GM18858 (cell line): ENCODE measurements around the gene CNGA1.

Experiments
- ATAC-seq: cut with Tn5 transposase; IDR thresholded peaks from one replicate; pipeline ENCODE4 v1.9.1; 2021; ENCODE audit not compliant: unreplicated experiment

The CNGA1 gene

DNA sequence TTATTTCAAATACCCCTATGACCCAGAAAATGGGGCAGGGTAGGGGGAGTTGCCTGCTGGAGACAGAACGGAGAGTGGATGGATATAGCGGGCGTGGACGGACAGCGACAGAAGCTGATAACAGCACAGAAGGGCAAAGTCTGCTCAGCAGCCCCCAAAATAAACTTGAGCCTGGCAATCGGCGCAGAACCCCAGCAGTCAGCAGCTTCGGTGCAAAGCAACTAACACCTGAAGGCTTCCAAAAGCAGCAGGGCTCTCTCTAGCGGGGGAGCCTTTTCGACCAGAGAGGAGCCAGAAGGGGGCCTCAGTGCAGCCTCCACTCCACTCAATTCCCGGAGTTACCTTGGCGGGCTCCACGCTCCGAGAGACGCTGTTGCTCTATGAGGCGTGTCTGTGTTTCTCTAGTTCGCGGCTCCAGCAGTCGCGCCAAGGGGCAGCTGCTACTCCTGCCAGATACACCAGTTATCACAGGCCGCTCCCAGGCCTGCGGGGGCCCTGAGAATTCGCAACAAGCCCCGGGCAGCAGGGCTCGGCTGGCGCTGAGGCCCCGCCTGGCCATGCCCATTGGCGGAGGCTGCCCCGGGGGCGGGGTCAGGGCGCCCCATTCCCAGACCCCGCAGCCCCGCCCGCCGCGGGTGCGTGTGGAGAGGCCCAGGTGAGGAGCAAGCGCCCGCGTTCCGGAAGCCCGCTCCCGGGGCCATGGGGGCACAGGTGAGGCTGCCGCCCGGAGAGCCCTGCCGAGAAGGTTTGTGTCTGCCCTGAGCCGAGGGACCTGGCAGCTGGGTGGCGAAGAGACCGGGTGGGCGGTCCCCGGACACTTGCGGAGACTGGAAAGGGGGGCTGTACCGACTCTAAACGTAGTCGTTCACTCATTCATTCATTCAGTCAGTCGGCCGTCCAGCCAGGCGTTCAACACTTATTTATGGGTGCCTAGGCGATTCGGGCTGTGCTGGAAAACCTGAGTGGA lies at the start of gene CNGA1, which contains the start of gene NIPAL1:
CNGA1 (minus strand) TSS at position 541 of the 967 bp plus-strand sequence. CDS start 63,992 bp downstream, outside the sequence.
NIPAL1 (plus strand) TSS at position 632 of the 967 bp plus-strand sequence; CDS start at position 700, 68 bp downstream.
- peak; percentile 84 for ATAC-seq

DNA sequence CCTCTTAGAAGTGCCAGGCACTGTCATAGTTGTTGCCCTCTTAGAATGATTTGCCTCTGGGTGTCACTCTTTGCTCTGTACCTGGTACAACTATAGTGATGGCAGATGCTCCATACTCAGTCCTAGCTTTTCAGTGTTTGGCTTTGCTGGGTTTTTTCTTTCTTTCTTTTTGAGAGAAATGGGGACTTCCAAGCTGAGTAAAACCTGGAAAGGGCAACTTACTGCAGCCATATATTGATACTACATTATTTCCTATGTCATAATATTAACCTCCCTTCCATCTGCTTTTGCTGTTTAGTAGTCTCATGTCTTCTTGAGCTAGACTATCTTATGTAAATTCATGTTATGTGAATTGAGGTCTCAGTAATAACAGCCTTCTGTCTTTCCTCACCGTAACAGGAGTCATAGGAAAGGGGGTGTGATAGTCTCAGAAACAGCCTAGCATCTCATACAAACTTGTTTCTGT lies 49.1 kb upstream of the CNGA1 start:
- ATAC-seq, result peak; percentile 65

DNA sequence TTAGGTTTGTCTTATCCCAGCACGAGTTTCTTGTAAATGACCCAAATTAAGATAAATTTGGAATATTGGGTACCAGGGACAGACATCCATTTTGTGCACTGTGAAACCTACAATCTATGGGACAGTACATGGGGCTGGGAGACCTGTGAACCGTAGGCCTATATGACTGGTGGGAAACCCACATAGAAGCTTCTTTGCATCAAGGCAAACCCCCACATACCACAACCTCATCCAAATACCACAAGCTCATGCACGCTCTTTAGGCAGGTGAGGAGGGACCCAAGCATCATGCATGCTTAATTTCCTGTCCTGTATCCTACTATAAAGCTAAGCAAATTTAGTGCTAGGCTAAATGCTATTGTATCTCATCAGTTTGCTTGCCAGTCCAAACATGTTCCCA lies 47.9 kb upstream of the CNGA1 start:
- peak; percentile 48 for ATAC-seq

GRCh38 chr4:48058617-48059530 lies 42.4 kb upstream of the CNGA1 start:
- ATAC-seq, result no peak

DNA sequence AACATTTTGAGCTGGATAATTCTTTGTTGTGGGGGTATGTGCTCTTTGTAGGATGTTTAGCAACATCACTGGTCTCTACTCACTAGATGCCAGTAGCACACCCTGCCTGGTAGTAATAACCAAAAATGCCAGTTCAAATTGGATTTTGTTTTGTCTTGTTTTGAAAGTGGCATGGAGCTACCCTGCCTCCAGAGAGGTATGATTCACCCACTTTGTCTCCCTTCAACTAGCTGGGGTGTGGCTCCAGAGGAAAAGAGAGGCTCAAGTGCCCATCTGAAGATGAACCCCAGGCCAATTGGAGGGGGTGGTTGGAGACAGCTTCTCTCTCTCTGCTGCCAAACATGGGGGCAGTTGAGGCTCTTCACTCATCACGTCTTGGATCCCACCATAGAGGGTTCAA lies 34.6 kb upstream of the CNGA1 start:
- ATAC-seq, result no peak

DNA sequence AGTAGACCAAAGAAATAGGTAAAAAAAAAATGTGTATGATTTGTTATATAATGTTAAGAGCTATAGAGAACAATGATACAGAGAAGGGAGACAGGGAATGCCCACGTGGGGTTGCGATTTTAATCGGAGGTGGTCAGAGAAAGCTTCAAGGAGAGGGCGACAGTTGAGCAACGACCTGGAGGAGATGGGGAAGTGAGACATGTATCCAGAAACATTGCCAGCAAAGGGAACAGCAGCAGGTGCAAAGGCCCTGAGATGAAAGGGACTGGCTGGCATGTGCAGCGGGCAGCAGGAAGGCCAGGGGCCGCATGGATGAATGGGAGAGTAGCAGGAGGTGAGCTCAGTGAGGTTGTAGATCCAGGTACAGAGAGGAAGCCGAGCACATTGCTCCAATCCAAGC lies 33.0 kb upstream of the CNGA1 start:
- no peak for ATAC-seq

DNA sequence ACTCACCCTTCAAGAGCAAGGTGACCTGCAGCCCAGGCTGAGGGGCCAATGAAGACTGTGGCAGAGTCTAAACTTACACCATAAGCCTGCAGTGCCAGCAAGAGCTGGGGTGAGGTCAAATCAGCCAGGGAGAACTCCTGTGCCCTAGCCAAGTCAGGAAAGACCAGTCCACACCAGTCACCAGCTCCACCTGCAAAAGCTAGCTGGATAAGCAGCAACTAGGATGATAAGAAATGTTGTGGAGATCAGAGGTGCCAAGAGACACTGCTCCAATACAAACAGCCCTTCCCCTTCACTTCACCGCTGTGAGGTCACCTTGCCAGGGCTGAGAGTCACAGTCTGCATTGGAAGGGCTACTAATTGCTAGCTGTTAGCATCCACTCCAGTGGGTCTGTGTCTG lies 31.4 kb upstream of the CNGA1 start:
- no peak for ATAC-seq

DNA sequence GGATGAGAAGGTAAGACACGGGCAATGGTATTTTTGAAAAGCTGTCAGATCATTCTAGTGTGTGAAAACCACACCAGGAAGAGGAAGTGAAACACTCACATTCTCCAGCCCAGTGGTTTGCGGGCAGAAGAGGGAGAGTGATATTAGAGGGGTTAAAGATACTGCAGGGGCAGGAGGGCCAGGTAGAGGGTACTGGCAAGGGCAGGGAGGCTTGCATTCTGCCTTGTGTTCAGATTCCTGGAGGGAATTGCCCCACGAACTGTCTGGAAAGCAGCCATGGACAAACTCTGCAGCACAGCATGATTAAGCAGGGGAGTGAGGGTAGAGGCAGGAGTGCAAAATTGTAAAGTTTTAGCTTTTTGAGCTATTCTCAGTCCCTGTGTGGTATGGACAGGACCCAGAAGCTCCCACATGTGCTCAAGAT lies 31.0 kb upstream of the CNGA1 start:
- peak; percentile 95 for ATAC-seq

GRCh38 chr4:48046059-48046458 lies 29.6 kb upstream of the CNGA1 start:
- no peak for ATAC-seq

DNA sequence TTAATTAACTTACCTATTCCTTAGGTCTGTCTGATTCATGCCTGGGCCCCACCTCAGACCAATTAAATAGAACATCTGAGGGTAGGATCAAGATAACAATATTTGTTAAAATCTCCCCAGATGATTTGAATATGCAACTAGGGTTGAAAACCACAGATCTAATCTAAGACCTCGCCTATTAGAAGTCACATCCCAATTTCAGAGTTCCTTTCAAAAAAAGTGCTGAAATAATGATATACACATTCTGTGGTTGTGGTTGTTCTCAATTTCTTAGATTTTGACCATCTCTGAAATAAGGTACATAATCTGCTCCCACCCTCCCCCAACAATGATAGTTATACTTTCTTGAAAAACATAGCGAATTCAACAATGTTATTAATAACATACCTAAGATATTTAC lies 27.8 kb upstream of the CNGA1 start:
- ATAC-seq, result no peak

DNA sequence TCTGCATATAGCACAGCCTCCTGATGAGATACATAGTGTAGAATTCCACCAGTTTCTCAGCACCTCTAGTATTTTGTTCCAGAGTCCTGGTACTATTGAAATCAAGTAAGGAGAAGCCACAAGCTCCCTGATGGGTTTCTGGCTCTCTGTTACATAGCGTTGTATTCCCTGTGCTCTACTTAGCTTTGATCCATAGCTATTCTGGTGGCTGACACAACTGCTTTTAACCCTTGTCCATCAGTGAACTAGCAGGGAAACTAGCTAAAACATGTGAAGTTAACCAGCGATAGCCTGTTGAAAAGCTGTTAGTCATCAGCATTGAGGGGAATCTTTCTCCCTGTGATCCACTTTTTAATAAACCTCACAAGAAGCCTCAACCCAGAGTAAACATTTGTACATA lies 27.0 kb upstream of the CNGA1 start:
- ATAC-seq, result no peak

DNA sequence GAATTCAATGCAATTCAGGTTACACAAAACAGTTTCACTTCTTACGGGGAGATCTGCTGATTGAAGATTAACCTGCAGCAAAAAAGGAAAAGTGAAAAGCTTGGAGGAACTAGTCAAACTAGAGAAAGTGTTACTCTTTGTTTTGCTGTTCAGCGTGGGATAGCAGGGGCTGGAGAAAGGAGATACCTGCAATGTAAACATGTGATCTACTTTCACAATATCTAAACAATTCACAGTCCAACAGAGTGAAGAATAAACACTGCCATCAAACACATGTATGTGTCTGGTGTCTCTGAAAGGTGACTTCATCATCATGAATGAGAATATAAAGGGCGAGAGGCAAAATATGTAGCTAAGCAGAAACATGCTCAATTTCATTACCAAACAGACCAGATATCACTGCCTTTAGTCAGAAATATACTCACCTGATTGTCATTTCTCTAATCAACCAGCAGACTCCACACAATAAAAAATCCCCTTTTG lies 26.5 kb upstream of the CNGA1 start:
- no peak for ATAC-seq

- no peak for ATAC-seq
Observed at GRCh38 chr4:48041535-48042137, 25.2 kb upstream of the CNGA1 start.

- ATAC-seq, result no peak
Observed at GRCh38 chr4:48039561-48039960, 23.1 kb upstream of the CNGA1 start.

- ATAC-seq, result no peak
Observed at GRCh38 chr4:48038666-48039065, 22.2 kb upstream of the CNGA1 start.

DNA sequence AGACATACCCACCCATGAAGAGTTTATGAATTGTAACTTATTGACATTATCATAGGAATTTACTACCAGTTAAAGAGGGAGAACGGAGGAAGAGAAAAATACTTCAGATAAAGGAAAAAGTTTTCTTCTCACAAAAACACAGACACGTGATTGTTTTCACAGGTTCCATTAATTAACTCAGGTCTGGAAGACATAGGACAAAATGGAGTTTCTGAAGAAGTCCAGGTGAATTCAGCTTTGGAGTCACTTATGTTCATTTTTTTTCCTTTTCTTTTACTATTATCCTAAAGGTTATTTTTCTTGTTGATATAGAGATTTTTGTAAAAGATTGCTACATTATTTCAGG lies 20.6 kb upstream of the CNGA1 start:
- no peak for ATAC-seq

DNA sequence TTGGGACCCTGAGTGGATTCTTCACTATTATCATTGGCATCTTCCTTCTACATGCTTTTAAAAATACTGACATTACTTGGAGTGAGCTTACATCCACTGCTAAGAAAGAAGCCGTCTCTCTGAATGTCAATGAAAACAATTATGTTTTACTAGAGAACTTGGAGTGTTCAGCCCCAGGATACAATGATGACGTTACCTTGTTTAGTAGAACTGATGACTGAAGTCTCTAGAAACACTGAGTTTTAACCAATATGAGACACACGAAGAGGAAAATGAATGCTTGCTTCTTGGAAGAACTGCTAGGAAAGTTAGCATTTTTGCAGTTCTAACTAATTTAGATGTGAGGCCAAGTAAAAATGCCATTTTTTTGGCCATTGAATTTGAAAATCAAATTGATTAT lies 19.5 kb upstream of the CNGA1 start:
- ATAC-seq, result no peak

DNA sequence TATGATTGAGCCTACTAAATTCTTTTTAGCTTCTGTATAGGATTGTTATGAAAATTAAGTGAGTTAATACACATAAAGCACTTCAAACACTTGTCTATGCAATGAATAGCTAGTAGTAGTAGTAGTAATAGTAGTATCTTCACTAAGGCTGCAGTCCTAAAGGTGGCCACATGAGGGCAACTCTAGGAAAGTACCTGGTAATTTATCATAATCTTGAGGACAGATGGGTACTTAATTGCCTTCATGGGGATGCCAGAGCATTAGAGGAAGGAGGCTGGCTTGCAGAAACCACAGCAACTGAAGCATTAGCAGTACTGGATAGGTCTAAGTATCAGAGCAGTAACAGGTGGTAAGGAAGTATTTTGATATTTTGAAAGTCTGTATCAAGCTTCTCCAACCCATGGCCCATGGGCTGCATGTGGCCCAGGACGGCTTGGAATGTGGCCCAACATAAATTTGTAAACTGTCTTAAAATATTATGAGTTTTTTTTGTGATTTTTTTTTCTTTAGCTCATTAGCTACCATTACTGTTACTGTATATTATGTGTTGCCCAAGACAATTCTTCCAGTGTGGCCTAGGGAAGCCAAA lies 17.4 kb upstream of the CNGA1 start:
- no peak for ATAC-seq

DNA sequence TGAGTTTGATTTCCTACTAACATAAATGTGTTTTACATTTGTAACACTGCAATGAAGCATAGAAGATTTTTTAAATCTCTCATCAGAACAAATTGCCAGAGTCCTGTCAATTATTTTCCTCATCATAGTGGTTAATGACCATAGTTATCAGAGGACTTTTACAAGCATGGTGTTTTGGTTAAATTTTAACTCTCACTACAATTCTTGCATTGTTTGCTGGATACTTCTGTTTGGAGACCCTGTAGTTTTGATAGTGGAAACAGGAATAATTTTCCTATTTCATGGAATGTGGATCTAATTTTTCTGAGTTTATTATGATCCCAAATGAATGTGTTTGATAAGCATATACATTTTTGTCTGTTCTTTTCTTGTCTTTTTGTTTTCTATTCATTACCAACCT lies 16.9 kb upstream of the CNGA1 start:
- ATAC-seq, result no peak

DNA sequence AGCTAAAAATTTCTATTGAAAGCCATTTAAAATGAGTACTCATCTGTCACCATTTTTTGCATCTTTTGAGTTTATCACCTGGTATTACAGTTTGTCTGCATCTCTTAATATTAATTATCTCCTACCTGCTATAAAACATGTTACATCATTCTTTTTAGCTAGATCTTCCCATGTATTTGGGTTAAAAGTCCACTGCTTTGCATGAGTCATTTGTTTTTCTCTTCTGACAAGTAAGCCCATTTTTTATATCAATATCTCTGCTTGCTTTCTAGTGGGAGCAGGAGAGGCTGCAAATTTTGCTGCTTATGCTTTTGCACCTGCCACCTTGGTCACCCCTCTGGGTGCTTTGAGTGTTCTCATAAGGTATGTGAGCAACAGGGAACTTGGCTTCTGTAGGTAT lies 16.2 kb upstream of the CNGA1 start:
- no peak for ATAC-seq
